Measurements from ENCODE around the gene BOC. TPM values are rescaled to one million over a fixed set of nuclear protein-coding genes. Genes with fewer than 3 reads are reported as not detected.

The BOC gene
- total RNA-seq, 2 experiments from 2014 or later = 0.03 TPM; not detected in 1

- intact Hi-C loops (cut with micrococcal nuclease; ENCODE audit: unreplicated experiment) = no loop called here
- POLR2A ChIA-PET = no interaction called here
Measured at GRCh38 chr3:113221721-113222257, 10.4 kb downstream of the BOC start.

GRCh38 chr3:113222451-113223086 is 11.2 kb downstream of the BOC start:
- BruUV-seq (replicated peaks) = no TSS peak
- POLR2A ChIA-PET = no interaction called here
- no peak overlapping the region for H3K4me2 ChIP-seq (ENCODE audit: low read length)
- no peak for DNase-seq (ENCODE audit: low spot score)
- H3K36me3 ChIP-seq (ENCODE audit: insufficient read depth, low read length) = no peaks in the 10 kb centered on the region
- intact Hi-C loops (cut with micrococcal nuclease; ENCODE audit: unreplicated experiment) = no loop called here
- no peaks in the 10 kb centered on the region for H4K20me1 ChIP-seq (ENCODE audit: insufficient read depth, low read length)
- H3K27ac ChIP-seq (ENCODE audit: low read depth, low read length, poor library complexity, severe bottlenecking) = no peak overlapping the region
- no peaks in the 10 kb centered on the region for H3K4me1 ChIP-seq (ENCODE audit: insufficient read depth, low read length, poor library complexity, severe bottlenecking)
- no peaks in the 10 kb centered on the region for H3K9me3 ChIP-seq (ENCODE audit: low read length)
- TF ChIP-seq EZH2phosphoT487 (IDR thresholded peaks at IDR 0.05; ENCODE audit: borderline replicate concordance, low read depth, low read length) = no peak
- no peak for TF ChIP-seq CTCF (conservative IDR thresholded peaks at IDR 0.05; ENCODE audit: low read length)
- no peaks in the 10 kb centered on the region for H3K9me2 ChIP-seq (ENCODE audit: insufficient read depth, low read length)
- CTCF ChIA-PET (ENCODE audit: unreplicated experiment) = no interaction called here
- H3K79me2 ChIP-seq (ENCODE audit: insufficient read depth, low read depth, low read length) = no peaks in the 10 kb centered on the region
- H2AFZ ChIP-seq (ENCODE audit: low read length) = no peak overlapping the region
- no peak overlapping the region for H3K4me3 ChIP-seq (ENCODE audit: low read depth, low read length, poor library complexity, severe bottlenecking)

More at GRCh38 chr3:113221721-113222257, 10.4 kb downstream of the BOC start:
- Histone ChIP-seq H3K9me2 (ENCODE audit: insufficient read depth, low read length) (no peaks in the 10 kb centered on the region), H3K27ac (ENCODE audit: low read depth, low read length, poor library complexity, severe bottlenecking) (no peak overlapping the region), H3K9me3 (ENCODE audit: low read length) (no peaks in the 10 kb centered on the region), H3K4me3 (ENCODE audit: low read depth, low read length, poor library complexity, severe bottlenecking) (no peak overlapping the region), H4K20me1 (ENCODE audit: insufficient read depth, low read length) (no peaks in the 10 kb centered on the region), H3K4me1 (ENCODE audit: insufficient read depth, low read length, poor library complexity, severe bottlenecking) (no peaks in the 10 kb centered on the region), H2AFZ (ENCODE audit: low read length) (no peak overlapping the region), H3K79me2 (ENCODE audit: insufficient read depth, low read depth, low read length) (no peaks in the 10 kb centered on the region), H3K36me3 (ENCODE audit: insufficient read depth, low read length) (no peaks in the 10 kb centered on the region), H3K4me2 (ENCODE audit: low read length) (no peak overlapping the region)
- CTCF ChIA-PET (ENCODE audit: unreplicated experiment) = no interaction called here
- DNase-seq (ENCODE audit: low spot score) = no peak
- no TSS peak for BruUV-seq (replicated peaks)
- no peak for TF ChIP-seq CTCF (conservative IDR thresholded peaks at IDR 0.05; ENCODE audit: low read length)
- TF ChIP-seq EZH2phosphoT487 (IDR thresholded peaks at IDR 0.05; ENCODE audit: borderline replicate concordance, low read depth, low read length) = no peak

Data from OCI-LY7 (cell line).